ENCODE measurements around the gene ECD.

GRCh38 chr10:73205081-73205480 lies 37.3 kb upstream of the ECD start:
- TF ChIP-seq CTCF (IDR thresholded peaks at IDR 0.05) (no peak), POLR2A (IDR thresholded peaks at IDR 0.05) (no peak)
